NCI-H1105 treated with DMSO at 0.1 percent for 48 hours (cell line): ENCODE data around the gene PHAX.
A peak's percentile ranks its signal among the peaks of the same experiment; 100 is the strongest.
"Not testable (repeated sequence)": the region's sequence is repeated elsewhere in the genome, so short reads cannot be mapped to it uniquely, and the experiment has no call there.

ENCODE experiments used
- DNase-seq: peaks from one replicate; lab custom pipeline; 2025; lab: John Stamatoyannopoulos, UW

PHAX gene

GRCh38 chr5:126600631-126601511 is at the start of gene PHAX:
PHAX (plus strand) TSS chr5:126600947; CDS start chr5:126600963, 16 bp downstream.
- peak; percentile 35 for DNase-seq

GRCh38 chr5:126552614-126553013 is 48.1 kb upstream of the PHAX start:
- no peak for DNase-seq

- not testable (repeated sequence) for DNase-seq
Observed at GRCh38 chr5:126555101-126555500, 45.6 kb upstream of the PHAX start.

- DNase-seq: no peak
Observed at GRCh38 chr5:126561908-126562307, 38.8 kb upstream of the PHAX start.

GRCh38 chr5:126562823-126563222 is 37.9 kb upstream of the PHAX start:
- no peak for DNase-seq

GRCh38 chr5:126568206-126568755 is 32.5 kb upstream of the PHAX start:
- no peak for DNase-seq

GRCh38 chr5:126575644-126576043 is 25.1 kb upstream of the PHAX start:
- no peak for DNase-seq

- no peak for DNase-seq
Observed at GRCh38 chr5:126576974-126577373, 23.8 kb upstream of the PHAX start.

- no peak for DNase-seq
Observed at GRCh38 chr5:126577415-126577814, 23.3 kb upstream of the PHAX start.

- DNase-seq: no peak
Observed at GRCh38 chr5:126579716-126580115, 21.0 kb upstream of the PHAX start.

- DNase-seq: no peak
Observed at GRCh38 chr5:126583761-126584160, 17.0 kb upstream of the PHAX start.

- DNase-seq: no peak
Observed at GRCh38 chr5:126587551-126588390, 13.0 kb upstream of the PHAX start.

GRCh38 chr5:126589536-126590297 is 11.0 kb upstream of the PHAX start:
- DNase-seq: no peak

GRCh38 chr5:126591549-126591948 is 9.2 kb upstream of the PHAX start:
- DNase-seq: no peak

- DNase-seq: no peak
Observed at GRCh38 chr5:126594748-126595485, 5.8 kb upstream of the PHAX start, which contains the start of gene ALDH7A1. ALDH7A1 (minus strand) TSS chr5:126595219; CDS start chr5:126595198, 21 bp downstream.

- no peak for DNase-seq
Observed at GRCh38 chr5:126595486-126596083, 5.2 kb upstream of the PHAX start.

- no peak for DNase-seq
Observed at GRCh38 chr5:126597156-126597555, 3.6 kb upstream of the PHAX start.

- DNase-seq: no peak
Observed at GRCh38 chr5:126599499-126599898, 1.2 kb upstream of the PHAX start.

GRCh38 chr5:126599971-126600630 is 646 bp upstream of the PHAX start:
- DNase-seq: not testable (repeated sequence)

GRCh38 chr5:126603402-126603991 is 2.8 kb downstream of the PHAX start:
- no peak for DNase-seq
